Measurements from ENCODE around the gene SIAH1.
"Not testable (repeated sequence)": the region's sequence is repeated elsewhere in the genome, so short reads cannot be mapped to it uniquely, and the experiment has no call there.

SIAH1 gene

GRCh38 chr16:48385253-48386150, at the start of gene SIAH1:
Gene SIAH1, minus strand, starts transcription at chr16:48385413. Its CDS starts 22,985 bp downstream, at chr16:48362428.
- peak; percentile 80 to 81 for DNase-seq (ENCODE audit: low read depth in 2 of 2)

- DNase-seq (ENCODE audit: low read depth in 2 of 2): no peak
These were observed 49.6 kb upstream of the SIAH1 start for GRCh38 chr16:48434653-48435317.

GRCh38 chr16:48433850-48434530, 48.8 kb upstream of the SIAH1 start:
- DNase-seq (ENCODE audit: low read depth in 2 of 2): no peak

GRCh38 chr16:48433116-48433849, 48.1 kb upstream of the SIAH1 start:
- no peak for DNase-seq (ENCODE audit: low read depth in 2 of 2)

GRCh38 chr16:48432136-48432535, 46.9 kb upstream of the SIAH1 start:
- DNase-seq (ENCODE audit: low read depth in 2 of 2): no peak

GRCh38 chr16:48430890-48431289, 45.7 kb upstream of the SIAH1 start:
- no peak for DNase-seq (ENCODE audit: low read depth in 2 of 2)

GRCh38 chr16:48426244-48427141, 41.3 kb upstream of the SIAH1 start:
- no peak for DNase-seq (ENCODE audit: low read depth in 2 of 2)

GRCh38 chr16:48422537-48422936, 37.3 kb upstream of the SIAH1 start:
- DNase-seq (ENCODE audit: low read depth in 2 of 2): no peak

- DNase-seq (ENCODE audit: low read depth in 2 of 2): no peak
These were observed 36.5 kb upstream of the SIAH1 start for GRCh38 chr16:48421741-48422140.

GRCh38 chr16:48420437-48420836, 35.2 kb upstream of the SIAH1 start:
- no peak for DNase-seq (ENCODE audit: low read depth in 2 of 2)

- DNase-seq (ENCODE audit: low read depth in 2 of 2): not testable (repeated sequence)
These were observed 31.4 kb upstream of the SIAH1 start for GRCh38 chr16:48416617-48417016.

GRCh38 chr16:48413272-48413671, 28.1 kb upstream of the SIAH1 start:
- DNase-seq (ENCODE audit: low read depth in 2 of 2): no peak

- DNase-seq (ENCODE audit: low read depth in 2 of 2): no peak
These were observed 24.8 kb upstream of the SIAH1 start for GRCh38 chr16:48409839-48410632.

GRCh38 chr16:48408688-48409087, 23.5 kb upstream of the SIAH1 start:
- DNase-seq (ENCODE audit: low read depth in 2 of 2): no peak

- DNase-seq (ENCODE audit: low read depth in 2 of 2): no peak
These were observed 20.7 kb upstream of the SIAH1 start for GRCh38 chr16:48405907-48406306.

- no peak for DNase-seq (ENCODE audit: low read depth in 2 of 2)
These were observed 19.9 kb upstream of the SIAH1 start for GRCh38 chr16:48405153-48405552.

- DNase-seq (ENCODE audit: low read depth in 2 of 2): not testable (repeated sequence)
These were observed 17.3 kb upstream of the SIAH1 start for GRCh38 chr16:48402547-48402946.

- DNase-seq (ENCODE audit: low read depth in 2 of 2): no peak
These were observed 10.2 kb upstream of the SIAH1 start for GRCh38 chr16:48395375-48395774.

GRCh38 chr16:48394355-48394703, 9.1 kb upstream of the SIAH1 start:
- DNase-seq (ENCODE audit: low read depth in 2 of 2): no peak

Data from stimulated activated CD8-positive, alpha-beta memory T cell treated with anti-CD3 and anti-CD28 coated beads, Interleukin-15, amount 100 ng/mL, for 48 hours (primary cell).